Hematopoietic multipotent progenitor cell treated with erythropoietin and hydrocortisone succinate and interleukin-3 and kit ligand, for 17 days (in vitro differentiated cells): ENCODE measurements around the gene DNAJC7.
"Not testable (repeated sequence)": the region's sequence is repeated elsewhere in the genome, so short reads cannot be mapped to it uniquely, and the experiment has no call there.

Experiments used
- DNase-seq: peaks from one replicate; pipeline ENCODE4 v3.0.0-alpha.2; 2015; ENCODE audit warnings: low spot score

Gene DNAJC7

DNA sequence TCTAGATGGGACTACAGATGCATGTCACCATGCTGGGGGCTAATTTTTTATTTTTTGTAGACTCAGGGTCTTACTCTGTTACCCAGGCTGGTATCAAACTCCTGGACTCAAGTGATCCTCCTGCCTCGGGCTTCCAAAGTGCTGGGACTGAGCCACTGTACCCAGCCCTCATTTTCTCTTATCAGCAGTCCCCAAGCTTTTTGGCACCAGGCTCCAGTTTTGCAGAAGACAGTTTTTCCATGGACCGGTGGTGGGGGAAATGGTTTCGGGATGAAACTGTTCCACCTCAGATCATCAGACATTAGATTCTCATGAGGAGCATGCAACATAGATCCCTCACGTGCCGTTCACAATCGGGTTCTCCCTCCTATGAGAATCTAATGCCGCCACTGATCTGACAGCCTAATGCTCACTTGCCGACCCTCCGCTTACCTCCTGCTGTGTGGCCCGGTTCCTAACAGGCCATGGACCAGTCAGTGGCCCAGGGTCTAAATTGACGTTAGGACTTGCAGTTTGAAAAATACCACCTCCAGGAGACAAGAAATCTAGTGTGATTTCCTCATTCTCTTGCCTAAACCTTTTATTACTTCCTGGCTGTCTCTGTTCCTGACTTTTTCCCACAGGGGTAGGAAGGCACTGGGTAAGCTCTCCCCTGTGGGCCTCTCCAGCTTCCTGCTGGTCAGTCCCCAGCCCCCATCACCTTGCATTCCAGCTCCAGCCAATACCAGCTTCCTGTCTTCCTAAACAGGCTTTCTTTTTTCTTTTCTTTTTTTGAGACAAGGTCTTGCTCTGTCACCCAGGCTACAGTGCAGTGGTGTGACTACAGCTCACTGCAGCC, 60.0 kb downstream of the DNAJC7 start:
- DNase-seq: peak; percentile 58

DNA sequence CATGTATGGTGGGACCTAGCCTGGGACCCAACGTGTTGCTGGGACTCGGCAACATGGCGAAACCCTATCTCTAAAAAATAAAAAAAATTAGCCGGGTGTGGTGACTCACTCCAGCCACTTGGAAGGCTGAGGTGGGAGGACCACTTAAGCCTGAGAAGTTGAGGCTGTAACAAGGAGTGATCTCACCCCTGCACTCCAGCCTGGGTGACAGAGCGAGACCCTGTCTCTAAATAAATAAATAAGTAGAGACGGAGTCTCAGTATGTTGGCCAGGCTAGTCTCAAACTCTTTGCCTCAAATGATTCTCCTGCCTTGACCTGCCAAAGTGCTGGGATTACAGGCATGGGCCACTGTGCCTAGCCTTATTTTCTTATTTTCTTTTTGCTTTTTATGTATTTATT, 60.7 kb downstream of the DNAJC7 start:
- DNase-seq: no peak

DNA sequence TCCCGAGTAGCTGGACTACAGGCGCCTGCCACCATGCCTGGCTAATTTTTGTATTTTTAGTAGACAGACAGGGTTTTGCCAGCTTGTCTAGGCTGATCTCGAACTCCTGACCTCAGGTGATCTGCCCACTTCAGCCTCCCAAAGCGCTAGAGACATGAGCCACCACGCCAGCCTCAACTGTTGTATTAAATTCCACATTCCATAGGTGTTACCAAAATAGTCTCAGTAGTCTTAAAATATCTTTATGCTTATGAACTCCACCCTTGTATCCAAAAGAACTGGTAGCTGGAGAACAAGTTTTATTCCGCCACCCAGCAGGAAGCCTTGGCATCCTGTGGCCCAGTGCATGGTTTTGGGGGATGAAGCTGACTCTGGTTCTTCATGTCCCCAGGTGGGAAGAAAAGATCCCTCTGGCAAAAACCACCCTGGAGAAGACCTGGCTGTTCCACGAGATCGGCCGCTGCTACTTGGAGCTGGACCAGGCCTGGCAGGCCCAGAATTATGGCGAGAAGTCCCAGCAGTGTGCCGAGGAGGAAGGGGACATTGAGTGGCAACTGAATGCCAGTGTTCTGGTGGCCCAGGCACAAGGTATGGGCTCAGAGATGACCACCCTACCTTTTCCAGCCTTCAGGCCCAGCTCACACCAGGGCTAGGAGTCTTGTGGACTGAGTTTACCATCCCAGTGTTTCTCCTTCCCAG, 68.3 kb downstream of the DNAJC7 start:
- DNase-seq: no peak

DNA sequence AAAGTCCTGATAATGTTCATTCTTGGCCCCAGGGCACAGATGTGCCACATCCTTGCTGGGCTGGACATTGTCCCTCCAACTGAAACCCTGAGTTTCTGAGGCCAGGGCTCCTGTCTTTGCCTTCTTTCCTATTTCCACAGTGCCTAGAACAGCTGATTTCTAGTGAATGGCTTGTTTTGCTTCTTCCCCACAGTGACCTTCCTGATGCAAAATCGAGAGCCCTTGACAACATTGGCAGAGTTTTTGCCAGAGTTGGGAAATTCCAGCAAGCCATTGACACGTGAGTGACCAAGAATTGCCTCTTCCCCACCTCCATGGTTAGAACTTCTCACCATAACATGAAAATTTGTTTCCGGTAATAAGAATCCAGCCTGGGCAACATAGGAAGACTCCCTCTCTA, 72.3 kb downstream of the DNAJC7 start:
- no peak for DNase-seq

DNA sequence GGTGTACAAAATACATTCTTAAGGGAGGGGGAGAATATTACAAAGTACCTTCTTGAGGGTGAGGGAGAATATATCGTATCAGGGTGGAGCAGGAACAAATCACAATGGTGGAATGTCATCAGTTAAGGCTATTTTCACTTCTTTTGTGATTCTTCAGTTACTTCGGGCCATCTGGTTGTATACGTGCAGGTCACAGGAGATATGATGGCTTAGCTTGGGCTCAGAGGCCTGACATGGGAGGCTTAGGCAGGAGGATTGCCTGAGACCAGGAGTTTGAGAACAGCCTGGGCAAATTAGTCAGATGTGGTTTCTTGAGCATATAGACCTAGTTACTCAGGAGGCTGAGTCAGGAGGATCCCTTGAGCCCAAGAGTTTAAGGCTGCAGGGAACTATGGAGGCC, 73.7 kb downstream of the DNAJC7 start:
- DNase-seq: no peak

DNA sequence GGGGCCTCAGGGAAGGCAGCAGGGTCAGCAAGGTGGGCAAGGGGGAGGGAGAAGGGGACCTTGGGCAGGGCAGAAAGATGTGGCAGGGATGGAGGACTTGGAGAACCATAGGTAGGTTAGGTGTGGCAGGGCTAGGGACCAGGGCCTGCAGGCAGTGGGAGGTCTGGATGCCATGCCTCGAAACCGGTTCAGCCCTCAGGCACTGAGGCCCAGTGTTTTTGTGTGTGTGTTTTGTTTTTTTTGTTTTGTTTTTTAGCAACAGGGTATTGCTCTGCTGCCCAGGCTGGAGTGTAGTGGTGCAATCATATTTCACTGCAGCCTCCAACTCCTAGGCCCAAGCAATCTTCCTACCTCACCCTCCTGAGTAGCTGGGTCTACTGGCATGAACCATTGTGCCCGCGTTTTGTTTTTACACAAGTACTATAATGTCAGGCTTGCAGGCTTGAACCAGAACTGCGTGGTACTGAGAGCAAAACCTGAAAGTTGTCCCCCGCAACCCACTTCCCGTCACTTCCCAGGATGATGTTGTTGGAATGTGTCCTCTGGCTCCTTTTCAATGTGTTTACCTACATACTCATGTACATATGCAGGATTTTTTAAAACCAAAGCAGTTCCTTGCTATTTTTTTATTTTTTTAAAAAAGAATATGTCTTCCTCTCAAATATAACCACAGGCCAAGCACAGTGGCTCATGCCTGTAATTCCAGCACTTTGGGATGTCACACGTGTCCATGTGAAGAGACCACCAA, 74.4 kb downstream of the DNAJC7 start:
- DNase-seq: no peak

DNA sequence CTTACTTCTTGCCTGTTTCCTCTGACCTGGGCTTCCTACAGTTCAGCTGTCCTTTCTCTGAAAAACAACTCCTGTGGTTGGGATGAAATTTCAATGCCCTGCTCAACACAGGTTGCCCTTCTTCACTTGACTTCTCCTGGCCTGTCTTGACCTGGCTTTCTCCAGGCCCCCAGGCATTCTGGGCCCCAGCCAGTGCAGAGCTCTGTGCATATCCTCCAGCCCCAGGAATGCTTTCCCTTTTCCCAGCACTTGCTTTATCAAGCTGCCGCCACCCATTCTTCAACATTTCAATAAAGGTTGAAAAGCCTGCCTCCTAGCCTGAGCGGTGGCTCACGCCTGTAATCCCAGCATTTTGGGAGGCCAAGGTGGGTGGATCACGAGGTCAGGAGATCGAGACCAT, 76.1 kb downstream of the DNAJC7 start:
- DNase-seq: no peak

DNA sequence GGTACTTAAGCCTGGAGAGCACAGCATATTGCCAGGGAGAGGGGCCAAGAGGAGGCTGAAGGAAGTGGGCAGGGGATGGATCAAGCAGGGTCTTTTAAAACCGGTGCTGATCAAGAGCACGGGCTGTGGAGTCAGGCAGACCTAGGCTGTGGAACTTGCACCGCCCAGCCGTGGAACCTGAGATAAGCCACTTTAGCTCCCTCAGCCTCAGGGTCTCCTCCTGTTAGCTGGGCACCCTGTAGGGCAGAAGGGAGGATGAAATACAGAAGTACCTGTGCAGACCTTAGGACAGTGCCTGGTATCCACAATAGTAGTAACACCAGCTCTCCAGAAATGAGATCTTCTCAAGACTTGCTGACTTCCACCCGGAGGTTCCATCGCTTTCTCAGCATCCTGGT, 77.5 kb downstream of the DNAJC7 start:
- DNase-seq: peak; percentile 62

DNA sequence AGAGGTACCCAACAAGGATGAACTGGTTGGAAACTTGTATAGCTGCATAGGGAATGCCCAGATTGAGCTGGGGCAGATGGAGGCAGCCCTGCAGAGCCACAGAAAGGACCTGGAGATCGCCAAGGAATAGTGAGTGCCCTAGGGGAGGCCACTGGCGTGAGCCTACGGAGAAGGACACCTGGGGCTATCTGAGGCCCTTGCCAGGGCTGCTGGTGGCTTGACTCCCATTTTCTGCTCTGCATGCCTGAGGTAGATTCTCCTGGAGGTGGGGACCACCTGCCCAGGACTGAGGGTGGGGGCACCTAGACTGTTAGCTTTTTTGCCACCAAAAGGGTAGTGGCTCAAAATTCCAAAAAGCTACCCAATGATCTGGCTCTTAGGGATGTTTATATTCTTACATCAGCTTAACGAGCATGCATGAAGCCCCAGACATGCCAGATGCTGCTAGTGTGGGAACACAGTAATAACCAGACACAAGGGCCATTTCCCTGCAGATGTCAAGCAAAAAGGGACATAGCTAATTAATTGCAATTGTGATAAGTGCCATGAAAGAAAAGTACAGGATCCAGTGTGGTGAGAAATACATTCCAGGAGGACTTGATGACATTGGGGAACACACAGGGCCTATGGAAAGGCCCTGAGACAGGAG, 78.1 kb downstream of the DNAJC7 start:
- peak; percentile 42 for DNase-seq

DNA sequence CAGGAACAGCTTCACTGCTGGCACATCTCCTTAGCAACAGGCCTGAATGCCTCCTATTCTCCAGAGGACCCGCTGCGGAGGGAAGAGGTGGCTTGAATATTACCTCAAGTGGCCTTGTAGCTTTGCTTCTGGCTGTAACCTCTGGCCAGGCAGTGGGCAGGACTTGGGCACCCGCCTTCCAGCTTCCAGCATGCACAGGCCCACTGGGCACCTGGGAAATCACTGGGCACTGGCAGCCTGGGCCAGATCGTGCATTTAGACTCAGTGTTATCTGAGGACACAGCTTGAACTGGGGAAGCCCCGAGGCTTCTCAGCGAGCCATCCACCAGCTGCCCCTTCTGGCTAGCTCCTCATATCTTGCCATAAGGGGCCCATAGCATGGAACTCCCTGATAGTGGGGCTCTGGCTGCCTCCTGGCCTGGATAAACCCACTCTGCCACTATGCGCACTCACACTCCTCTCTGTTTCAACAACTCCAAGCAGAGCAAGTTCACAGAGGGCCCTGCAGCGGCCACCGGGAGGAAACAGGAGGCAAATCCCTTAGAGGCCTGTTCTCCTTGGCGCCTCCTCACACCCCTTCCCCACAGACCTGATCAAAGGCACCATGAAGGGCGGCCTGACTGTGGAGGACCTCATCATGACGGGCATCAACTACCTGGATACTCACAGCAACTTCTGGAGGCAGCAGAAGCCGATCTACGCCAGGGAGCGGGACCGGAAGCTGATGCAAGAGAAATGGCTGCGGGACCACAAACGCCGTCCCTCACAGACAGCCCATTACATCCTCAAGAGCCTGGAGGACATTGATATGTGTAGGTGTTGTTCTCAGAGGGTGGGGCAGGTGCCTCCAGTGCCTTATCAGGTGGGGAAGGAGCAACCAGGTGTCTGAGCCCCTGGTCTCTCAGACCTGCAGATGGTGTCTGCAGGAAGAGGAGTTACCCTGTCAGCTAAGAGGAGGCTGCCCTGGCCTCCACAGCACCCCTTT, 79.0 kb downstream of the DNAJC7 start:
- DNase-seq: peak; percentile 89

DNA sequence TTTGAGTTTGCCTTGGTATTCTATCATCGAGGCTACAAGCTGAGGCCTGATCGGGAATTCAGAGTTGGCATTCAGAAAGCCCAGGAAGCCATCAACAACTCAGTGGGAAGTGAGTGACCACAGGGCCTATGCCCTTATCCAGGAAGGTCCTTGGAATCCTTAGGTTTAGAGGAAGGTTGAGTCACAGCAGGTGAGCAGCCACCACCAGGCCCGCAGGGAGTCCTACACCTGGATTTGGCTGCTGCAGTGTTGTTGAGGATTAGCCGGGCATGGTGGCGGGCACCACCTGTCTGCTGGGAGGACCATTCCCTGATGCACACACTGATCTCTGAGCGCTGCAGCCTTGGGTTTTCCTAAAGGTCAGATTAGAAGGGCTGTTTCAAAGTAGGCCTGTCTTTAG, 81.6 kb downstream of the DNAJC7 start:
- DNase-seq: no peak

DNA sequence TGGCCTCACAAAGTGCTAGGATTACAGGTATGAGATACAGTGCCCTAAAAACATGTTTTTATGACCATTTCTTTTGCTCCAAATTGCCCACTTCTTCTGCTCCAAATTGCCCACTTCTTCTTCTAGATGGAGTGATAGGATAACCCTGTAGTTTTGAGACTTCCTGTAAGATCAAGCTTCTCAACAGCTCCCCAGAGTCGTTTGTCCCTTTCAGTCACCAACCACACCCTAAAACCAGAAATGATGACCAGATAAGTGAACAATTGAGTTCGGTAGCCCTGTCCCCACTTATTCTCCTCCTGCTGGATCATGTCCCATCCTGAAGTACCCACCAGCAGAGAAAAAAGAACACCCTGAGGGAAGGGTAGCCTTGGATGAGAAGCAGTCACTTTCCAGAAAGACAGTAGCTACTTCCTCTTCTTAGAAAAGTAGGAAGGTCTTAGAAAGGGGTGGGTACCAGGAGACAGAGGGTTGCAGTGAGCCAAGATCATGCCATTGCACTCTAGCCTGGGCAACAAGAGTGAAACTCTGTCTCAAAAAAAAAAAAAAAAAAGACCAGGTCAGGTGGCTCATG, 84.3 kb downstream of the DNAJC7 start:
- DNase-seq: no peak

DNA sequence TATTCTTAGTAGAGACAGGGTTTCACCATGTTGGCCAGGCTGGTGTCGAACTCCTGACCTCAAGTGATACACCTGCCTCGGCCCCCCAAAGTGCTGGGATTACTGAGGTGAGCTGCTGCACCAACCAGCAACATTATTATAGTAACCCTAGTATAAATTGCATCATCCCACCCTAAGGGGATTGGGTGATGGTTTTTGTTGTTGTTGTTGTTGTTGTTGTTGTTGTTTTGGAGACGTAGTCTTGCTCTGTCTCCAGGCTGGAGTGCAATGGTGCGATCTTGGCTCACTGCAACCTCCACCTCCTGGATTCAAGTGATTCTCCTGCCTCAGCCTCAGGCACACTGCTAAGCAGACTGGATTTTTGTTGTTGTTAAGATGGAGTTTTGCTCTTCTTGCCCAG, 85.5 kb downstream of the DNAJC7 start:
- not testable (repeated sequence) for DNase-seq

DNA sequence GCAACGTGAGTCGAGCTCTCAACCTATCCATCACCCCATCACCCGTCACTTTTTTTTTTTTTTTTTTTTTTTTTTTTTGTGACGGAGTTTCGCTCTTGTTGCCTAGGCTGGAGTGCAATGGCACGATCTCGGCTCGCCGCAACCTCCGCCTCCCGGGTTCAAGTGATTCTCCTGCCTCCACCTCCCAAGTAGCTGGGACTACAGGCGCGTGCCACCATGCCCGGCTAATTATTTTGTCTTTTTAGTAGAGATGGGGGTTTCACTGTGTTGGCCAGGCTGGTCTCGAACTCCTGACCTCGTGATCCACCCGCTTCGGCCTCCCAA, 86.4 kb downstream of the DNAJC7 start:
- not testable (repeated sequence) for DNase-seq

DNA sequence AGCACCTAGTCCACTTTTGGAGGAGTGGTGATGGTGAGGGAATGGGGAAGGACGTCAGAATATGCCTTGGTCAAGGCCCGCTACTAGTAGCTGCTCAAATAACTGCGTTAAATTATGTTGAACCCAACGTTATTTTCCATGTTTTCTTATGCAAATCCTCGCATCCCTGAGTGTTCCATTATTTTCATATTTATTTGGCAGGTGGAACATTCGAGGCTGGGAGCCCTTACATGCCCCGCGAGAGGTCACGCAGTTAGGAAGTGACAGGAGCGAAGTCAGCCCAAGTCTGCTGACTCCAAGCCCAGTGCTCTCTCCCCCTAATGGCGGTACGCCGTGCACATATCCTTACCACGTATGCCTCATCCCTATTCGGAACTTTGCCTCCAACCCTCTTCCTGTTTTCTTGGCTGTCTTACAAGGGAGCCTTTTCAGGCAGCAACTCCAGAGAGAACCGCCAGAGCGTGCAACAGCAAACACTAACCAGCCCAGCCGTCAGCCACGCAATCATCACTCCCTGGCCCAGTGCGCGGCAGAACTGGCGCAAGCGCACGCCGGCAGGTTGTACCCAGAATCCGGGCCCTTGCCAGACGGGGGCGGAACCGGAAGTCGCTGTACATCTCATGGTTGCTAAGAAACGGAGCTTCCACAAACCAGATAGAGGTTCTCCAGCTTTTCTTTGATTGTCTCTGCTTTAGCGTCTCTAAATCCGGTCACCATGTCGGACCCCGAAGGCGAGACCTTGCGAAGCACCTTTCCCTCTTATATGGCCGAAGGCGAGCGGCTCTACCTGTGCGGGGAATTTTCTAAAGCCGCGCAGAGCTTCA, 87.0 kb downstream of the DNAJC7 start, which contains the start of gene ODAD4:
Gene ODAD4, plus strand, starts transcription at position 609 of the 824 bp plus-strand sequence. Its CDS starts 107 bp downstream, at position 716.
- DNase-seq: peak; percentile 97

DNA sequence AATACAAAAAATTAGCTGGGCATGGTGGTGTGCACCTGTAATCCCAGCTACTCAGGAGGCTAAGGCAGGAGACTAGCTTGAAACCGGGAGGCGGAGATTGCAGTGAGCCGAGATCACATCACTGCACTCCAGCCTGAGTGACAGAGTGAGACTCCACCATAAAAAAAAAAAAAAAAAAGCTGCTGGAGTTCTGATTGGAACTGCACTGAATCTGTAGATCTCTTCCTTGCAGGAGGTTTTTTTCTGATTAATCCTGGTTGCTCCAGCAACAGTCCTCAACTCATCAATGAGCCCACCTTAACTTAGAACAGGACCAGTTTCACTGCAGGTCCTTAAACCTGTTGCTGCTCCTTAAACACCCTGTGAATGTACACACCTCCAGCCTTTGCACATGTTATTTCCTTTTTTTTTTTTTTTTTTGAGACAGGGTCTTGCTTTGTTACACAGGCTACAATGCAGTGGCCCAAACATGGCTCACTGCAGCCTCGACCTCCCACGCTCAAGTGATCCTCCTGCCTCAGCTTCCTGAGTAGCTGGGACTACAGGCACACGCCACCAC, 88.5 kb downstream of the DNAJC7 start:
- DNase-seq: no peak
